HepG2 (cell line): ENCODE results near the gene EMC9. TPM values are rescaled to one million over a fixed set of nuclear protein-coding genes. Genes with fewer than 3 reads are reported as not detected.

ENCODE experiments used
- ATF6 ChIP-seq: sonication (generic); formaldehyde crosslinking; conservative IDR thresholded peaks from 2 replicates; pipeline ENCODE4 v1.4.0; 2020; ENCODE audit warnings: missing genetic modification reagents
- IKZF5 ChIP-seq: IDR thresholded peaks from 2 replicates; pipeline ENCODE4 v1.6.1; 2018; ENCODE audit warnings: missing genetic modification reagents, mild to moderate bottlenecking, missing compliant biosample characterization
- MLLT10 ChIP-seq: sonication (generic); formaldehyde crosslinking; IDR thresholded peaks from 2 replicates; pipeline ENCODE4 v1.4.0; 2020; ENCODE audit warnings: missing genetic modification reagents
- NFRKB ChIP-seq: fragments of 450-650 bp; IDR thresholded peaks from 2 replicates; pipeline ENCODE4 v1.6.1; 2017
- STAT6 ChIP-seq: sonication (generic); formaldehyde crosslinking; IDR thresholded peaks from 2 replicates; pipeline ENCODE4 v1.4.0; 2020; ENCODE audit warnings: missing genetic modification reagents, mild to moderate bottlenecking, borderline replicate concordance
- TBX3 ChIP-seq: fragments of 450-650 bp; IDR thresholded peaks from 2 replicates; pipeline ENCODE4 v1.6.1; 2017; ENCODE audit warnings: antibody characterized with exemption, mild to moderate bottlenecking, inconsistent platforms, borderline replicate concordance
- TIGD3 ChIP-seq: sonication (generic); formaldehyde crosslinking; IDR thresholded peaks from 2 replicates; pipeline ENCODE4 v1.5.1; 2020; ENCODE audit warnings: mild to moderate bottlenecking, missing genetic modification reagents, borderline replicate concordance
- TMF1 ChIP-seq: sonication (generic); formaldehyde crosslinking; IDR thresholded peaks from 2 replicates; pipeline ENCODE4 v1.8.1; 2022; ENCODE audit warnings: low read depth, missing genetic modification reagents
- ZFY ChIP-seq: sonication (generic); formaldehyde crosslinking; IDR thresholded peaks from 2 replicates; pipeline ENCODE4 v1.4.0; 2020; ENCODE audit warnings: missing genetic modification reagents
- ZNF34 ChIP-seq: sonication (generic); formaldehyde crosslinking; IDR thresholded peaks from 2 replicates; pipeline ENCODE4 v1.4.0; 2020; ENCODE audit warnings: mild to moderate bottlenecking, missing genetic modification reagents, borderline replicate concordance
- ZNF557 ChIP-seq: sonication (generic); formaldehyde crosslinking; IDR thresholded peaks from 2 replicates; pipeline ENCODE4 v1.4.0; 2020; ENCODE audit warnings: missing genetic modification reagents
- ZNF619 ChIP-seq: sonication (generic); formaldehyde crosslinking; IDR thresholded peaks from 2 replicates; pipeline ENCODE4 v1.4.0; 2020; ENCODE audit warnings: mild to moderate bottlenecking, missing genetic modification reagents
- ZNF674 ChIP-seq: sonication (generic); formaldehyde crosslinking; IDR thresholded peaks from 2 replicates; pipeline ENCODE4 v1.5.0; 2020; ENCODE audit warnings: low read depth, mild to moderate bottlenecking, missing genetic modification reagents
- ZNF747 ChIP-seq: sonication (generic); formaldehyde crosslinking; IDR thresholded peaks from 2 replicates; pipeline ENCODE4 v1.8.1; 2023; ENCODE audit warnings: missing genetic modification reagents, mild to moderate bottlenecking, borderline replicate concordance
- ZNF775 ChIP-seq: sonication (generic); formaldehyde crosslinking; IDR thresholded peaks from 2 replicates; pipeline ENCODE4 v1.4.0; 2020; ENCODE audit warnings: missing genetic modification reagents, mild to moderate bottlenecking, moderate library complexity, borderline replicate concordance
- polyA plus RNA-seq, 8 experiments: library from polyadenylated mRNA; depleted of rRNA in 3 of 8; stranded (reverse) in 7 of 8; unstranded in 1 of 8; fragments of >200 nt; fragmentation: Illumina TruSeq in 4 of 8; extraction: Trizol in 4 of 8; gene quantifications; 2 replicates each; pipeline versions ENCODE4 v1.2.1 to v1.2.3, GENCODE V29; 2011 to 2016; ENCODE audit warnings: low read depth in 4 of 8, missing spikeins in 1 of 8, mixed read lengths in 1 of 8; ENCODE audit not compliant: insufficient read depth in 1 of 8
- total RNA-seq, 5 experiments: library from RNA; depleted of rRNA; stranded (reverse); fragments of >200 nt; fragmentation: Illumina TruSeq; extraction: Trizol; gene quantifications; 2 replicates each; pipeline ENCODE4 v1.2.3, GENCODE V29; 2016; ENCODE audit warnings: low read depth in 1 of 5
- TF ChIP-seq, protein P1 (sequence below): sonication (generic); formaldehyde crosslinking; IDR thresholded peaks from 2 replicates; pipeline ENCODE4 v1.4.0; 2020; ENCODE audit warnings: low read depth, mild to moderate bottlenecking, missing genetic modification reagents
- TF ChIP-seq, protein P2 (sequence below): sonication (generic); formaldehyde crosslinking; IDR thresholded peaks from 2 replicates; pipeline ENCODE4 v1.9.0; 2021; ENCODE audit warnings: missing genetic modification reagents, borderline replicate concordance
- TF ChIP-seq, protein P3 (sequence below): sonication (generic); formaldehyde crosslinking; conservative IDR thresholded peaks from 2 replicates; pipeline ENCODE4 v1.8.0; 2022; ENCODE audit warnings: low read depth, missing genetic modification reagents

The EMC9 gene
- total and polyA plus RNA-seq, 2 of the 13 experiments (the other 11 are each of a cell fraction or from before 2014, with no cell fraction given) = 60.5 to 78.7 TPM

GRCh38 chr14:24146453-24146977 is 5.1 kb upstream of the EMC9 start, which contains the start of gene PSME2 (continued):
- TF ChIP-seq STAT6 (CRISPR knock-in tag) = peak; percentile 34; the same call in 1 of the 2 replicates
- no peak for TF ChIP-seq ZNF775 (CRISPR knock-in tag)
- peak; percentile 63; the same call in 1 of the 2 replicates for TF ChIP-seq IKZF5 (CRISPR knock-in tag)
- TF ChIP-seq ZNF34 = no peak
- TF ChIP-seq ZFY = no peak
- TF ChIP-seq TMF1 (CRISPR knock-in tag) = peak; percentile 18; the same call in 1 of the 2 replicates
- TF ChIP-seq, protein P1, sequence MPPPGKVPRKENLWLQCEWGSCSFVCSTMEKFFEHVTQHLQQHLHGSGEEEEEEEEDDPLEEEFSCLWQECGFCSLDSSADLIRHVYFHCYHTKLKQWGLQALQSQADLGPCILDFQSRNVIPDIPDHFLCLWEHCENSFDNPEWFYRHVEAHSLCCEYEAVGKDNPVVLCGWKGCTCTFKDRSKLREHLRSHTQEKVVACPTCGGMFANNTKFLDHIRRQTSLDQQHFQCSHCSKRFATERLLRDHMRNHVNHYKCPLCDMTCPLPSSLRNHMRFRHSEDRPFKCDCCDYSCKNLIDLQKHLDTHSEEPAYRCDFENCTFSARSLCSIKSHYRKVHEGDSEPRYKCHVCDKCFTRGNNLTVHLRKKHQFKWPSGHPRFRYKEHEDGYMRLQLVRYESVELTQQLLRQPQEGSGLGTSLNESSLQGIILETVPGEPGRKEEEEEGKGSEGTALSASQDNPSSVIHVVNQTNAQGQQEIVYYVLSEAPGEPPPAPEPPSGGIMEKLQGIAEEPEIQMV = no peak
- TF ChIP-seq, protein P2, sequence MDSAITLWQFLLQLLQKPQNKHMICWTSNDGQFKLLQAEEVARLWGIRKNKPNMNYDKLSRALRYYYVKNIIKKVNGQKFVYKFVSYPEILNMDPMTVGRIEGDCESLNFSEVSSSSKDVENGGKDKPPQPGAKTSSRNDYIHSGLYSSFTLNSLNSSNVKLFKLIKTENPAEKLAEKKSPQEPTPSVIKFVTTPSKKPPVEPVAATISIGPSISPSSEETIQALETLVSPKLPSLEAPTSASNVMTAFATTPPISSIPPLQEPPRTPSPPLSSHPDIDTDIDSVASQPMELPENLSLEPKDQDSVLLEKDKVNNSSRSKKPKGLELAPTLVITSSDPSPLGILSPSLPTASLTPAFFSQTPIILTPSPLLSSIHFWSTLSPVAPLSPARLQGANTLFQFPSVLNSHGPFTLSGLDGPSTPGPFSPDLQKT = no peak
- TF ChIP-seq MLLT10 (CRISPR knock-in tag) = no peak
- no peak for TF ChIP-seq TBX3
- no peak for TF ChIP-seq NFRKB
- peak; percentile 66; the same call in 1 of the 2 replicates for TF ChIP-seq TIGD3
- TF ChIP-seq, protein P3, sequence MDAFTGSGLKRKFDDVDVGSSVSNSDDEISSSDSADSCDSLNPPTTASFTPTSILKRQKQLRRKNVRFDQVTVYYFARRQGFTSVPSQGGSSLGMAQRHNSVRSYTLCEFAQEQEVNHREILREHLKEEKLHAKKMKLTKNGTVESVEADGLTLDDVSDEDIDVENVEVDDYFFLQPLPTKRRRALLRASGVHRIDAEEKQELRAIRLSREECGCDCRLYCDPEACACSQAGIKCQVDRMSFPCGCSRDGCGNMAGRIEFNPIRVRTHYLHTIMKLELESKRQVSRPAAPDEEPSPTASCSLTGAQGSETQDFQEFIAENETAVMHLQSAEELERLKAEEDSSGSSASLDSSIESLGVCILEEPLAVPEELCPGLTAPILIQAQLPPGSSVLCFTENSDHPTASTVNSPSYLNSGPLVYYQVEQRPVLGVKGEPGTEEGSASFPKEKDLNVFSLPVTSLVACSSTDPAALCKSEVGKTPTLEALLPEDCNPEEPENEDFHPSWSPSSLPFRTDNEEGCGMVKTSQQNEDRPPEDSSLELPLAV (CRISPR knock-in tag) = no peak
- no peak for TF ChIP-seq ZNF674 (CRISPR knock-in tag)
- TF ChIP-seq ATF6 = no peak
- TF ChIP-seq ZNF619 (CRISPR knock-in tag) = no peak
- no peak for TF ChIP-seq ZNF557
- no peak for TF ChIP-seq ZNF747
